ENCODE data around the gene NDST1. TPM values are rescaled to one million over a fixed set of nuclear protein-coding genes. Genes with fewer than 3 reads are reported as not detected.

Gene NDST1
- total RNA-seq, 4 donors from 2014 or later, result 32.4 to 104 (median 42.6) TPM

DNA sequence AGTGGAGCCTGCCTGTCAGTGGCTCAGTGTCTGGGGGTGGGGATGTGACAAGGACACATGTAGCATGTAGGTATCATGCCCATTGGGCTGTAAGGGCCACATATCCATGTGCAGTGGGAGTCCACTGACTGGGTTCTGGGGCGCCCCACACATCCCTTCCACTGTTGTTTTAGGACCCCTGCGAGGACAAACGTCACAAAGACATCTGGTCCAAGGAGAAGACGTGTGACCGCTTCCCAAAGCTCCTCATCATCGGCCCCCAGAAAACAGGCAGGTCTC, 33.4 kb downstream of the NDST1 start:
- TF ChIP-seq, protein P1, sequence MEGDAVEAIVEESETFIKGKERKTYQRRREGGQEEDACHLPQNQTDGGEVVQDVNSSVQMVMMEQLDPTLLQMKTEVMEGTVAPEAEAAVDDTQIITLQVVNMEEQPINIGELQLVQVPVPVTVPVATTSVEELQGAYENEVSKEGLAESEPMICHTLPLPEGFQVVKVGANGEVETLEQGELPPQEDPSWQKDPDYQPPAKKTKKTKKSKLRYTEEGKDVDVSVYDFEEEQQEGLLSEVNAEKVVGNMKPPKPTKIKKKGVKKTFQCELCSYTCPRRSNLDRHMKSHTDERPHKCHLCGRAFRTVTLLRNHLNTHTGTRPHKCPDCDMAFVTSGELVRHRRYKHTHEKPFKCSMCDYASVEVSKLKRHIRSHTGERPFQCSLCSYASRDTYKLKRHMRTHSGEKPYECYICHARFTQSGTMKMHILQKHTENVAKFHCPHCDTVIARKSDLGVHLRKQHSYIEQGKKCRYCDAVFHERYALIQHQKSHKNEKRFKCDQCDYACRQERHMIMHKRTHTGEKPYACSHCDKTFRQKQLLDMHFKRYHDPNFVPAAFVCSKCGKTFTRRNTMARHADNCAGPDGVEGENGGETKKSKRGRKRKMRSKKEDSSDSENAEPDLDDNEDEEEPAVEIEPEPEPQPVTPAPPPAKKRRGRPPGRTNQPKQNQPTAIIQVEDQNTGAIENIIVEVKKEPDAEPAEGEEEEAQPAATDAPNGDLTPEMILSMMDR (IDR thresholded peaks at IDR 0.05; ENCODE audit: low read depth), result no peak

GRCh38 chr5:150541895-150542294, 34.0 kb downstream of the NDST1 start:
- TF ChIP-seq, protein P1 (IDR thresholded peaks at IDR 0.05; ENCODE audit: low read depth), result no peak

GRCh38 chr5:150542933-150543445, 35.1 kb downstream of the NDST1 start:
- TF ChIP-seq, protein P1 (IDR thresholded peaks at IDR 0.05; ENCODE audit: low read depth), result no peak

GRCh38 chr5:150544611-150545219, 36.8 kb downstream of the NDST1 start:
- TF ChIP-seq, protein P1 (IDR thresholded peaks at IDR 0.05; ENCODE audit: low read depth), result no peak

DNA sequence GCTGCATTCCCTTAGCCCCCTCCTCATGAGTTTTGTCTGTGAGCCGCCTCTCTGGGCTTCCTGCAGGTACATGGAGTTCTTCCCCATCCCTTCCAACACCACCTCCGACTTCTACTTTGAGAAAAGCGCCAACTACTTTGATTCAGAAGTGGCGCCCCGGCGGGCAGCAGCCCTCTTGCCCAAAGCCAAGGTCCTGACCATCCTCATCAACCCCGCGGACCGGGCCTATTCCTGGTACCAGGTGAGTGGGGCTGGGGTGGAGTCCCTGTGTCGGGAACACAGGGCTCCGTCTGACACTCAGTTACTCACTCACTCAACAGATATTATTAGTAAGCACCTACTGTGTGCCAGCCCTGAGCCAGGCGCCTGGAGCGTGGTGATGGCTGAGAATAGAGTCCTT, 37.3 kb downstream of the NDST1 start:
- TF ChIP-seq, protein P1 (IDR thresholded peaks at IDR 0.05; ENCODE audit: low read depth), result no peak

DNA sequence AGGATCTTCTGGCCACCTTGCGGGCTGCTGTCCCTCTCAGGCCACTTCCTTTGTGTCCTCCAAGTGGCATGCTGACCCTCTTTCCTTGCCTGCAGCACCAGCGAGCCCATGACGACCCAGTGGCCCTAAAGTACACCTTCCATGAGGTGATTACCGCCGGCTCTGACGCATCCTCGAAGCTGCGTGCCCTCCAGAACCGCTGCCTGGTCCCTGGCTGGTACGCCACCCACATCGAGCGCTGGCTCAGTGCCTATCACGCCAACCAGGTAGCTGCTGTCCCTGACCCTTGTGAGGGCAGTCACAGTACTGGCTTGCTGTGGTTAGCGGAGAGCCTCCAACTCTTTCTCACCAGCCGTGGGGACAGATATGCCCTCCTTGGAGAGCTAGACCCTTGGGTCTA, 40.2 kb downstream of the NDST1 start:
- TF ChIP-seq, protein P1 (IDR thresholded peaks at IDR 0.05; ENCODE audit: low read depth), result no peak

- TF ChIP-seq, protein P1 (IDR thresholded peaks at IDR 0.05; ENCODE audit: low read depth), result no peak
Measured at GRCh38 chr5:150549735-150550134, 41.8 kb downstream of the NDST1 start.
